ENCODE data around the gene HDLBP. TPM values are rescaled to one million over a fixed set of nuclear protein-coding genes. Genes with fewer than 3 reads are reported as not detected.

Gene HDLBP
- total RNA-seq, 2 experiments from 2014 or later = 170 to 176 TPM

- TF ChIP-seq EZH2phosphoT487 (IDR thresholded peaks at IDR 0.05; ENCODE audit: borderline replicate concordance, low read depth, low read length) = no peak
- TF ChIP-seq, protein P1, sequence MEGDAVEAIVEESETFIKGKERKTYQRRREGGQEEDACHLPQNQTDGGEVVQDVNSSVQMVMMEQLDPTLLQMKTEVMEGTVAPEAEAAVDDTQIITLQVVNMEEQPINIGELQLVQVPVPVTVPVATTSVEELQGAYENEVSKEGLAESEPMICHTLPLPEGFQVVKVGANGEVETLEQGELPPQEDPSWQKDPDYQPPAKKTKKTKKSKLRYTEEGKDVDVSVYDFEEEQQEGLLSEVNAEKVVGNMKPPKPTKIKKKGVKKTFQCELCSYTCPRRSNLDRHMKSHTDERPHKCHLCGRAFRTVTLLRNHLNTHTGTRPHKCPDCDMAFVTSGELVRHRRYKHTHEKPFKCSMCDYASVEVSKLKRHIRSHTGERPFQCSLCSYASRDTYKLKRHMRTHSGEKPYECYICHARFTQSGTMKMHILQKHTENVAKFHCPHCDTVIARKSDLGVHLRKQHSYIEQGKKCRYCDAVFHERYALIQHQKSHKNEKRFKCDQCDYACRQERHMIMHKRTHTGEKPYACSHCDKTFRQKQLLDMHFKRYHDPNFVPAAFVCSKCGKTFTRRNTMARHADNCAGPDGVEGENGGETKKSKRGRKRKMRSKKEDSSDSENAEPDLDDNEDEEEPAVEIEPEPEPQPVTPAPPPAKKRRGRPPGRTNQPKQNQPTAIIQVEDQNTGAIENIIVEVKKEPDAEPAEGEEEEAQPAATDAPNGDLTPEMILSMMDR (conservative IDR thresholded peaks at IDR 0.05; ENCODE audit: low read length) = no peak
- no peak overlapping the region for H3K4me2 ChIP-seq (ENCODE audit: low read length)
- H3K4me1 ChIP-seq (ENCODE audit: insufficient read depth, low read length, poor library complexity, severe bottlenecking) = peaks cover 6% of the 10 kb centered on the region
- ChIA-PET POLR2A (no interaction called here), CTCF (ENCODE audit: unreplicated experiment) (no interaction called here)
- no peak overlapping the region for H3K27ac ChIP-seq (ENCODE audit: low read depth, low read length, poor library complexity, severe bottlenecking)
- DNase-seq (ENCODE audit: low spot score) = no peak
- no peaks in the 10 kb centered on the region for H3K79me2 ChIP-seq (ENCODE audit: insufficient read depth, low read depth, low read length)
- no peaks in the 10 kb centered on the region for H3K9me2 ChIP-seq (ENCODE audit: insufficient read depth, low read length)
- no peak overlapping the region for H2AFZ ChIP-seq (ENCODE audit: low read length)
- H3K4me3 ChIP-seq (ENCODE audit: low read depth, low read length, poor library complexity, severe bottlenecking) = no peak overlapping the region
- intact Hi-C loops (cut with micrococcal nuclease; ENCODE audit: unreplicated experiment) = loop anchor here (10.0 kb wide), 2 partner anchors 284 to 334 kb away; partner anchors contain the start of genes ATG4B, DTYMK and THAP4
- H4K20me1 ChIP-seq (ENCODE audit: insufficient read depth, low read length) = 0 out of 2 replicates have a peak, but pooled peaks cover 4% of the 10 kb centered on the region
- no TSS peak for BruUV-seq (replicated peaks)
- peaks cover 95% of the 10 kb centered on the region for H3K36me3 ChIP-seq (ENCODE audit: insufficient read depth, low read length)
- no peaks in the 10 kb centered on the region for H3K9me3 ChIP-seq (ENCODE audit: low read length)
Measured at GRCh38 chr2:241350530-241350877, 35.0 kb upstream of the HDLBP start.

DNA sequence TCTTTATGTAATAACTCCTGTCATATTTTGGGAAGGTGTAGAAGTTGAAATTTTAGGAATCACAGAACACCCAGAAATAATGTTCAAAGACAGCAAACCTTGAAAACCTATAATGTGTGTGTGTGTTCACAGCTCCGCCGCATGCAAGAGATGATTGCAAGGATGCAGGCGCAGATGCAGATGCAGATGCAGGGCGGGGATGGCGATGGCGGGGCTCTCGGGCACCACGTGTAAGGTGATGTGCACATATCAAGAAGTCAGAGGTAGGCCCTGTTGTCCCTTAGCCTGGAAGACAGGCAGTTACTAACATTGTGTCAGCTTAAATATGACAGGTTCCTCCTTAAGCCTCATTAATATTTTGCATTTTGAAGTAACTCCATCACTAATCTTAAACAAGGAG is 34.5 kb upstream of the HDLBP start:
- POLR2A ChIA-PET = no interaction called here
- Histone ChIP-seq H3K4me3 (ENCODE audit: low read depth, low read length, poor library complexity, severe bottlenecking) (no peak overlapping the region), H2AFZ (ENCODE audit: low read length) (no peak overlapping the region), H3K79me2 (ENCODE audit: insufficient read depth, low read depth, low read length) (no peaks in the 10 kb centered on the region), H3K36me3 (ENCODE audit: insufficient read depth, low read length) (peaks cover 99% of the 10 kb centered on the region), H3K9me2 (ENCODE audit: insufficient read depth, low read length) (no peaks in the 10 kb centered on the region), H3K4me1 (ENCODE audit: insufficient read depth, low read length, poor library complexity, severe bottlenecking) (peaks cover 2% of the 10 kb centered on the region), H3K9me3 (ENCODE audit: low read length) (no peaks in the 10 kb centered on the region), H3K4me2 (ENCODE audit: low read length) (no peak overlapping the region), H4K20me1 (ENCODE audit: insufficient read depth, low read length) (0 out of 2 replicates have a peak, but pooled peaks cover 4% of the 10 kb centered on the region), H3K27ac (ENCODE audit: low read depth, low read length, poor library complexity, severe bottlenecking) (no peak overlapping the region)
- TF ChIP-seq EZH2phosphoT487 (IDR thresholded peaks at IDR 0.05; ENCODE audit: borderline replicate concordance, low read depth, low read length) = no peak
- TF ChIP-seq, protein P1 (conservative IDR thresholded peaks at IDR 0.05; ENCODE audit: low read length) = no peak
- CTCF ChIA-PET (ENCODE audit: unreplicated experiment) = no interaction called here
- BruUV-seq (replicated peaks) = no TSS peak
- intact Hi-C loops (cut with micrococcal nuclease; ENCODE audit: unreplicated experiment) = loop anchor here (10.0 kb wide), 2 partner anchors 285 to 335 kb away; partner anchors contain the start of genes ATG4B, DTYMK and THAP4
- DNase-seq (ENCODE audit: low spot score) = no peak

GRCh38 chr2:241344925-241345651 is 29.6 kb upstream of the HDLBP start:
- Histone ChIP-seq H3K9me3 (ENCODE audit: low read length) (no peaks in the 10 kb centered on the region), H4K20me1 (ENCODE audit: insufficient read depth, low read length) (0 out of 2 replicates have a peak, but pooled peaks cover 15% of the 10 kb centered on the region), H3K27ac (ENCODE audit: low read depth, low read length, poor library complexity, severe bottlenecking) (no peak overlapping the region), H3K4me1 (ENCODE audit: insufficient read depth, low read length, poor library complexity, severe bottlenecking) (peaks cover 14% of the 10 kb centered on the region), H3K4me3 (ENCODE audit: low read depth, low read length, poor library complexity, severe bottlenecking) (no peak overlapping the region), H3K4me2 (ENCODE audit: low read length) (no peak overlapping the region), H3K9me2 (ENCODE audit: insufficient read depth, low read length) (no peaks in the 10 kb centered on the region), H3K36me3 (ENCODE audit: insufficient read depth, low read length) (peaks cover 99% of the 10 kb centered on the region), H3K79me2 (ENCODE audit: insufficient read depth, low read depth, low read length) (no peaks in the 10 kb centered on the region), H2AFZ (ENCODE audit: low read length) (no peak overlapping the region)
- ChIA-PET CTCF (ENCODE audit: unreplicated experiment) (no interaction called here), POLR2A (no interaction called here)
- BruUV-seq (replicated peaks) = no TSS peak
- no peak for DNase-seq (ENCODE audit: low spot score)
- intact Hi-C loops (cut with micrococcal nuclease; ENCODE audit: unreplicated experiment) = no loop called here
- TF ChIP-seq, protein P1 (conservative IDR thresholded peaks at IDR 0.05; ENCODE audit: low read length) = no peak
- TF ChIP-seq EZH2phosphoT487 (IDR thresholded peaks at IDR 0.05; ENCODE audit: borderline replicate concordance, low read depth, low read length) = no peak
